Stimulated activated CD8-positive, alpha-beta memory T cell treated with anti-CD3 and anti-CD28 coated beads, Interleukin-2, amount 100 ng/mL, for 1 hour (primary cell): Measurements from ENCODE around the gene KCTD17.
A peak's percentile ranks its signal among the peaks of the same experiment; 100 is the strongest.

Source experiments
- DNase-seq, 2 donors: peaks; one replicate each; pipeline ENCODE4 v3.0.0-alpha.2; 2020; ENCODE audit warnings: low read depth in 2 of 2

The KCTD17 gene, protein sequence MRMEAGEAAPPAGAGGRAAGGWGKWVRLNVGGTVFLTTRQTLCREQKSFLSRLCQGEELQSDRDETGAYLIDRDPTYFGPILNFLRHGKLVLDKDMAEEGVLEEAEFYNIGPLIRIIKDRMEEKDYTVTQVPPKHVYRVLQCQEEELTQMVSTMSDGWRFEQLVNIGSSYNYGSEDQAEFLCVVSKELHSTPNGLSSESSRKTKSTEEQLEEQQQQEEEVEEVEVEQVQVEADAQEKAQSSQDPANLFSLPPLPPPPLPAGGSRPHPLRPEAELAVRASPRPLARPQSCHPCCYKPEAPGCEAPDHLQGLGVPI

DNA sequence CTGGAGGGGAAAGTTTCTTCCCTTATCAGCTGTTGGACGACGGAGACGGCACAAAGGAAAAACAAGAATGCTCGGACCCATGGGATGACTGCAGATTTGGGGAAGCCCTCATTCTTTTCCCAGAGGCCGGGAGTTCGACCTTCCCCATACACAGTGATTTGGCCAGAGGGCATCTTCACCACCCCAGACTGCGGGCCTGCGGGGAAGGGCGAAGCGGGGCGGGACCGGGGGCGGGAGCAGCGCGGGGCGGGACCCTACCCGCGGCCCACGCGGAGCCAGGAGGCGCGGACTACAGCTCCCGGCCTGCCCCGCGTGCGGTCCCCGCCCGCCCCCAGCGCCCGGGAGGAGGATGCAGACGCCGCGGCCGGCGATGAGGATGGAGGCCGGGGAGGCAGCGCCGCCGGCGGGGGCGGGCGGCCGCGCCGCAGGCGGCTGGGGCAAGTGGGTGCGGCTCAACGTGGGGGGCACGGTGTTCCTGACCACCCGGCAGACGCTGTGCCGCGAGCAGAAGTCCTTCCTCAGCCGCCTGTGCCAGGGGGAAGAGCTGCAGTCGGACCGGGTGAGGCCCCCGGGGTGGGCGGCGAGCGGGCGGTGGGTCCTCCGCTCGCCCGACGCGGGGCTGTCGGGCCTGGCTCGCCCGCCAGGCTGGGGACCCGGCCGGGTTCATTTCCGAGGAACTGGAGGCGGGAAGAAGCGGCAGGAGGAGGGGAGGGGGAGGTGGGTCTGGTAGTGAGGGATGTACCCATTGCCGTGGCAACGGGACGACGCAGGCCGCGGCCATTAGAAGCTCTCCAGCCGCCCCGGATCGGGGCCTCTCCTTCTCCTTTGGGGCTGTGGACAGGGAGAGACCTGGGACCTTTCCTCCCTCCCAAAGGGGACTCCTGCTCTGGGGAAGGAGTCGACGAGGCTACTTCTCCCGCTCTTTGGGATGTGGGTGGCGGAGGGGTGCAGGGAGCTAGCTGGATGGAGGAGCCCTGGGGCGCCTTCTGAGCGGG is at the start of gene KCTD17:
KCTD17 (plus strand) TSS at position 352 of the 995 bp plus-strand sequence; CDS start at position 371, 19 bp downstream.
- DNase-seq, result peak; percentile 42 to 59

DNA sequence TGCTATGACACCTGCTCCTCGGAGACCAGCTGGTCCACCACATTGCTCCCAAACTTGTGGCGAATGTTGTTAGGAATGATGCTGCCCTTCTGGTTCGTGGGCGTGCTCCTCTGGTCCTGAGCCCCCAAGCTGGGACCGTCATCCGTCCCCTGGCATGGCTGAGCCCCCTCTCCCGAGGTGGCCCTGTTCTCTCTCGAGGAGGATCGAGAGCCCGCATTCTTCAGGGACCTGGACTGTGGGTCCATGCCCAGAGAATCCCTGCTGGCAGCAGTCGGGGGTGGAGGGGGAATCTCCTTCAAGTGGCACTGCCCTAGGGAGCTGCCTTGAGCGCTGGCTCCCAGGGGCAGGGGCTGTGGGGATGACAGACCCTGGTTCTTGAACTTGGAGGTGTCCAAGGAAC is 49.7 kb upstream of the KCTD17 start:
- DNase-seq, result no peak

DNA sequence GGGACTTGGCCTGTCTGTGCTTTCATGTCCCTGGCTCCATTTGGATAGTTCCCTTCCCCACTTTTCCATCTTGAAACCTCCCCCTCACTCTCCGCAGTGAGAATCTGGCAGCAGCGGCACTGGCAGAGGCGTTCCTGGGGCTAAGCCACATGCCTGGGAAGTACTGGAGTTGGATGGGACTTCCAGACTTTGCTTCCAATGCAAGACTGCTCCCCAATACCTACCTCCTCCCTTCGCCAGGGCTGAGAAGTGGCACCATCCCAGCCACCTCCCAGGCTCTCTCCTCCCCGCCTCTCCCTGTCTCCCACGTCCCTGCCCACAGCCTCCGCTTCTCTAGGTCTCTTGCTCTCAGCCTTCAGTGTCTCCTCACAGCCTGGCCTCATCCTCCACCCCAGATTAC is 48.9 kb upstream of the KCTD17 start:
- no peak for DNase-seq

DNA sequence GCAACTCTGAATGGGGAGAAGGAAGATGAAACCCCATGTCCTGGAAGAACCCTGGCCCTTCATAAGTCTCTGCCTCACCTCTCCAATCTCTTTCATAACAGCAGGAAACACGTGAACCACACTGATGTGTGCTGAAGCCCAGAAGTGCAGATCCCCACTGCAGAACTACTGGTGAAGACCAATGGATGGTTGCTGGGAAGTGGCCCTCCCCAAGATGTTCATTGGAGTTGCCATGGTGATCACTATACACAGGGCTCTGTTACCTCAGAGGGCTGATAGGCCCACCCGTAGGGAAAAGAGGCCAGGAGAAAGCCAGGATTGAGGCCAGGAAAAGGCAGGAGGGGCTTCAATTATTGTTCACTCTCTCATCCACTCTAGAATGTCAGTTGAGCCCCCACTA is 43.9 kb upstream of the KCTD17 start:
- no peak for DNase-seq

DNA sequence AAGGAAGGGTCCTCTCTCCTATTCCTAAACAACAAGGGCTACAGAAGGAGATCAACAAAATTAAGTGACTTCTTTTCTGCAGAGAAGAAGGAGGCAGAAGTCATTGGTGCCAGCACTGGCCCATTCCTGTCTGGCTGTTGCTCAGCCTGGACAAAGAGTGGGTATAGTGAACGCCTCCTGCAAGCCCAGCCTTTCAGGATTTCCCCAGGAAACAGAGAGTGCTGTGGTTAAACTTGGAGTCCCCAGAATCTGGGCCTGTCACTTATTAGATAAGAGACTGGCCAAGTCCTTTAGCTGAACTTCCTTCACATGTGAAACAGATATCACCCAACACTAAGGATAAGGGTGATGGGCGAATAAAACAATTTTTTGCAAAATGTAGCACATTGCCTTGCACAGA is 43.2 kb upstream of the KCTD17 start:
- DNase-seq, result no peak

DNA sequence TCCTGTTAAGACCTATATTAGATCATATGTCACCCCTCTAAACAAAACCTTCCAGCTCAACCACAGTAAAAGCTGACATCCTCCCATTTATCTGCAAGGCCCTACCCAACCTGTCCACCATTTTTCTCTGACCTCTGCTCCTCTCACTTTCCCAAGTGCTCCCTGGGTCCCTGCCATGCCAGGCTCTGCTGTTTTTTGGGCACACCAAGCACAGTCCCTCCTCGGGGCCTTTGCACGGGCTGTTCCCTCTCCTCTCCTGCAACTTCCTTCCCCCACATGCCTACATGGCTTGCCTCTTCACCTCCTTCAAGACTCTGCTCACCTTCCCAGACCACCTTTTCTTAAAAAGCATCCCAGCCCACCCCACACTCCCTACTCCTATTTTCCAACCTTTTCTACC is 42.1 kb upstream of the KCTD17 start:
- no peak for DNase-seq

DNA sequence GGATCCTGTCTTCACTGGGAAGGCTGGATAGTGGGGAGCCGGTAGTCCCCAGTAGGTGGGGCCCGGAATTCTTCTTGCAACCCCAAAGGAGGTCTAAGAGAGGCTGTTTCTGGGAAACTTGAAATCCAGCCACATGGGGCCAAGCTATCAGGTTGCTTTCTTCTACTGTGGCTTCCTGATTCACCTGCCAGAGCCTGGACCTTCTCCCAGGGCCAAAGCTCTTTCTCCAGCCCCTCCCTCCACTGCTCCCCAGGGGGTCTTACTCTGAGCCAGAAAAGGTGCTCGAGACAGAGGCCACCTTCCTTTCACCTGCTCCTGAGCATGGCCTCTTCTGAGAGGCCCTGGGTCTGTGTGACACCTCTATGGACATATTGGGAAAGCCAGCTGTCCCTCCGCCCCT is 41.4 kb upstream of the KCTD17 start:
- no peak for DNase-seq

DNA sequence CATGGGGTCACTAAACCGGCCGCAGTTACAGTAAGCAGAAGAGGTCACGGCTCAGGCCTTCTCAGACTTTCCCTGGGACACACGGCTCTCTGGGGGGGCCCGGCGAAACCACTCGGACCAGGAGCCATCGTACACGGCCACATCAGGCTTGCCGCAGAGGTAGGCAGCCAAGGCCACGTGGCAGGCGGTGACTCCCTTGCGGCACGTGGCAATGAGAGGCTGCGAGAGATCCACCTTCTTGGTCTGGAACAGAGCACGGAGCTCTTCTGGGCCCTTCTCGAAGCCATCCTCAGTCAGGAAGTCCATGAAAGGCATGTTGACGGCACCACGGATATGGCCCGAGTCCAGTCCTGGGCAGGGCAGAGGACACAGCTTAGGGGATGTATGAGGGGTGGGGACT is 40.6 kb upstream of the KCTD17 start:
- DNase-seq, result no peak

DNA sequence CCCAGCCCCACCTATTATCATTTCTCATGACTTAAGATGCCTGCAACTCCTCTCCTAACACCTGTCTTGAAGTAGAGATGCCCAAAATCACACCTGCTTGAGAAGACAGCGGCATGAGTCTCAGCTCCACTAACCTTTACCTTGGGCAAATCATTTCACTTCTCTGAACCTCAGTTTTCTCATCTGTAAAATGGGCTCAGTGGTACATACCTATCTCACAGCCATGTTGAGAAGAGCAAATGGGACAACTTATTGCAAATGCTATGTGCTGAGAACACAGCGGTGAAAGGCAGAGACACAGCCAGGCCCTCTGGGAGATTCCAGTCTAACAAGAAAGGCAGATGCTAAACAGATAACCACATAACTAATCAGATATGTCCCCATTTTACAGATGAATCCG is 40.1 kb upstream of the KCTD17 start:
- no peak for DNase-seq

DNA sequence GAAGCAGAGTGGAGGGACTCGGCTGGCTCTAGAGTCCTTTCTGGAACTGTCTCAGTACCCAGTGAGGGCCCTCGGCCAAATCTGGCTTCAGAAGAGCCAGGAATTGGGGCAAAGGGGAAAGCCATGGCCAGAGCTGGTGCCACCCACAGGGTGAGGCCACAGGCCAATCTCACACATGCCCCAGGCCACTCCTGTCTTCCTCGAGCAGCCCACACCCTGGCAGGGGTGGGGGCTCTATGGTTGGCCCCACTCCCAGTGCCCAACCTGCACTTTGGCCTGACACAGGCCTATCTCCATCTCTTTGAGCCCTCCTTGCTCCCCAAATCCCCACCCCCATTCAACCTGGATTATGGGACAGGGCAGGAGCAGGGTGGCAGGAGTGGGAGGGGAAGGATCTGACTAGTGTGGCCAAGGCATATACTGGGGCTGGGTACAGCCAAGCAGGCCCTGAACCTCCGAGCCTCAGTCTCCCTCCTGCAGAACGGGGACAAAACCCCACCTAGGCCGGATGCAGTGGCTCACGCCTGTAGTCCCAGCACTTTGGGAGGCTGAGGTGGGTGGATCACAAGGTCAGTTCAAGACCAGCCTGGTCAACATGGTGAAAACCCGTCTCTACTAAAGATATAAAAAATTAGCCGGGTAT is 39.2 kb upstream of the KCTD17 start:
- DNase-seq, result no peak

DNA sequence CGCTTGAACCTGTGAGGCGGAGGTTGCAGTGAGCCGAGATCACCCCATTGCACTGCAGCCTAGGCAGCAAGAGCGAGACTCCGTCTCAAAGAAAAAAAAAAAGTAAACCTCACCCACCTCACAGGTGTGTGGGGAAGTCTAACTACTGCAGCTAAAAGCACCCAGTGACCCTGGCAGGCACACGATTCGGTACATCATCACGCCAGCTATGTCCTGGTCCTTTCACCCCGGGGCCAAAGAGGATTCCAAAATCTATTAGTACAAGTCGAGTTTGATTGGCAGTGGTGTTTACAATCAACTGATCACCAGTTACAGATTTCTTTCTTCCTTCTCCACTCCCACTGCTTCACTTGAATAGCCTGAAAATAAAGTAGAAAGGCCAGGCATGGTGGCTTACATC is 38.6 kb upstream of the KCTD17 start:
- DNase-seq, result no peak

DNA sequence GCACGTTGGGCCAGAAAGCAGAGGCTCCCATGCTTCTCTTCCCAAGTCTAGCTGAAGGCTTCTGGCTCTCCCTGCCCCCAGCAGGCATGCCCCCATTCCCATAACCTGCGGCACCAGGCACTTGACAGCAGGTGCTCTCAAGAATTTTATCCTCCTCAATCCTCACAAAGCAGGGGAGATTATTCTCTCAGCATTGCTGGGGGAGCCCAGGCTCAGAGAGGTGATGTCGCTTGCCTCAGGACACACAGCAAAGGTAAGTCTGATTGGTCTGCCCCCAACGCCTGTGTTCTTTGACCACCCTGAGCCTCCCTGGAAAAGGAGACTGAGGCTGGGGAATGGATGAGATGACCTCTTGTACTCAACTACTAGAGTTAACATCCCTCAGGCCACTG is 37.1 kb upstream of the KCTD17 start:
- no peak for DNase-seq

DNA sequence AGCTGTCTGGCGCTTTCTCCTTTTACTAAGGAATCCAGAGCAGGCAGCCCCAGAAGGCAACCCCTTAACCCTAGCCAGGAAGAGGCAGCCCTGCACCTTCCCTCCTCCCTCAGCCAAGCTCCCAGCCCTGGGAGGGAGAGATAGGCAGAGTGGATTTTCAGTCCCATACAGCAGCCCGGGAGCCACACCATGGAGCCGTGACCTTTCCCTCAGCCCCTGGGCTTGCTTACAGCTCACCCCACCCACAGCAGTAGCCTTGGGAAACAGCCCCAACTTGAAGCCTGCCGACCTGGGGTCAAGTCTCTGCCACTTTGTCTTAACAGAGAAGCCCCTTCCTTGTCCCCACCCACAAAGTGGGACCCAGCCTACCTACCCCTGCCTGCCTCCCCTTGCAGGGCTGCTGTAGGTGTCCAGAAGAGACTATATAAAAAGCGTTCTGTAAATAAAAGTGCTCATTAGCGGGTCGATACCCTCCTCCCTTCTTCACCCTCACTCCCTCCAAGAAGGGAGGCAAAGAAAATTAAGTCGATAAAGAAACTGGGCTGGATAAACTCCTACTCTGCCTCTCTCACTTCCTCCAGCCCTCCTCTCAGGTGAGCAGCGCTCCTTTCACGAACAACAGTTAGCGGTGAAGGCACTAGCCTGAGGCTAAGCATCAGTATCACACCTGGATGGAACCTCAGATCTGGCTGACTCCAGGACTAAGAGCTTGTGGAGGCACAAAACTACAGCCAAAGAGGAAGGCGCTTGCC is 36.5 kb upstream of the KCTD17 start:
- DNase-seq, result no peak

DNA sequence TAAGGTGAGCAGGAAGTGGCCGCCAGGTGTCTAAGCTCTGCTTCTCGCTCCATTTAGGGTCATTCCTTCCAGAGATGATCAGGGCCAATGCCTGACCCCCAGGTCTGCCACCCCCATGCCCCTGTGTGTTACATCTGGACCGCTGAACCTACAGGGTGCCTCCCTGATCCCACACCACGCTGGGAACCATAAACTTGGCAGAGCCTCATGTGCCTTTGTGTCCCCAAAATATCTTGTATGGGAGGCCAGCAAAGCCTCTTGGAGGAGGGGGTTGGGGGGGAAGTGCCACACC is 36.0 kb upstream of the KCTD17 start:
- DNase-seq, result no peak

DNA sequence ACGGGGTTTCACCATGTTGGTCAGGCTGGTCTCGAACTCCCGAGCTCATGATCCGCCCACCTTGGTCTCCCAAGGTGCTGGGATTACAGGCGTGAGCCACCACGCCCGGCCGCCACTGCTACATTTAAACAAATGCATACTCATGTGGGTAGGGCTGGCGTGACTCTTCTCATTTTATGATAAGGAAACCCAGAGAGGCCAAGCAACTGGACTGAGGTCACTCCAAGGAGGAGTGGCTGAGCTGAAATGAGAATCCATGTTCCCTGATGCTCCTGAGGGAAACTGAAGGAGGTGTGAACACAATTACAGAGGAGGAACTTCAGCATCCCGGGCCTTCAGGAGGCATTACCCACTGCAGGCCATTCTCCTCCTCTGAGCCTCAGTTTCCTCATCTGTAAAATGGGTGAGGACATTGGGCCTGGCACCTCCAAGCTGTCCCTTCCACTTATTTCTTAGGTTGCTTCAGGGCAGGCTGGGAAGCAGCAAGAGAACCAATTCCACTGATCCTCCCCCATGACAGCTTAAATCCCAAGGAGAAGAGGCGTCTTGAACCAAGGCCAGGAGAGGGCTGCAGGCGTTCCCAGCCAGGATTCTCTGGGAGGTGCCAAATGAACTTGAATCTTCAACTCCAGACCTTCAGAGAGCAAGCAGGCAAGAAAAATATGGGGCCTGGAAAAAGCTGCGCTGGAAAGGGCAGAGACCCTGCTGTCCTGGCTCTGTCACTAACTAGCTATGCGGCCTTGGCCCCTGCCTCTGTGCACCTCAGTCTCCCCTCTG is 35.2 kb upstream of the KCTD17 start:
- no peak for DNase-seq

DNA sequence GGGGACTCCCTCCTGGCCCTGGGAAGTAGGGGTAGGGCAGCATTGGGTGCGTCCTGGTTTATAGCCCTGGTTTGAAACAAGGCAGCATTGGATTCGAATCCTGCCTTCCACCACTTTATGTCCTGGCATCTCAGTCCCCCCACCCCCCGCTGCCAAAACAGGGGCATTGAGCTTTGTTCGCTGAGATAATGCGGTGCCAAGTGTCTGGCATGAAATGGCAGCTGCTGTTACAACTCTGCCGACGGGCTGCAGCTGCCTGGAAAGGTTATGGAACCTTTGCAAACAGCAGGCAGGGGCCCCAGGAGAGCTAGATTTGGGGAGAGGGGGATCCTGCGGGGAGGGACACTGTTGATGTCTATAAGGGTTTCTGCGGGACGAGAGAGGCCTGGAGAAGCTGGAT is 34.2 kb upstream of the KCTD17 start:
- no peak for DNase-seq

DNA sequence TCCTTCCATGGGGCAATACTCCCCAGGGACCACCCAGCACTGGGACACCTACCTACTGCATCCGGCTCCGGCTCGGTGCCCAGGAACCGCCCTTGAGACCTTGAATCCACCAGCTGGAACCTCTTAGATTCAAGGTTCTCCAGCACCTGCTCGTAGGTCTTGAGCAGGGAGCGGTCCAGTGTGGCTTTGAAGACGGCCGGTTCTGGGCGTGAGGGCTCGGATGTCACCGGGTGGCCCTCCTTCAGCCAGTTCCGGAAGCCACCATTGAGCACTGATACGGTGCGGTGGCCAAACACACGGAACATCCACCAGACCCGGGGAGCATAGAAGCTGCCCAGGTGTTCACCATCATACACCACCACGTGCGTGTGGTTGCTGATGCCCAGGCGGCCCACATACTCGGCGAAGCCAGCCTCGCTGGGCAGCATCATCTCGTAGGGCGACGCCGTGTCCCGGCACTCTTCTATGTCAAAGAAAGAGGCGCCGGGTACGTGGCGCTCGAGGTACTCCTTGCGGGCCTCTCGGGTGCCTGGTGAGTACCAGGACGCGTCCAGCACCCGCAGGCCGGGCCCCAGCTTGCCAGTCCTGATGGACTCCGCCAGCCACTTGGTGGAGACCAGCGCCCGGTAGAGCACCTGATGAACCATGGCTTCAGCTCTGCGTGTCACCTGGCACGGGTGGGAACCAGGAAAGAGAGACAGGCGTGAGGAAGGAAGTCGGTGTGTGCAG is 33.3 kb upstream of the KCTD17 start:
- no peak for DNase-seq

DNA sequence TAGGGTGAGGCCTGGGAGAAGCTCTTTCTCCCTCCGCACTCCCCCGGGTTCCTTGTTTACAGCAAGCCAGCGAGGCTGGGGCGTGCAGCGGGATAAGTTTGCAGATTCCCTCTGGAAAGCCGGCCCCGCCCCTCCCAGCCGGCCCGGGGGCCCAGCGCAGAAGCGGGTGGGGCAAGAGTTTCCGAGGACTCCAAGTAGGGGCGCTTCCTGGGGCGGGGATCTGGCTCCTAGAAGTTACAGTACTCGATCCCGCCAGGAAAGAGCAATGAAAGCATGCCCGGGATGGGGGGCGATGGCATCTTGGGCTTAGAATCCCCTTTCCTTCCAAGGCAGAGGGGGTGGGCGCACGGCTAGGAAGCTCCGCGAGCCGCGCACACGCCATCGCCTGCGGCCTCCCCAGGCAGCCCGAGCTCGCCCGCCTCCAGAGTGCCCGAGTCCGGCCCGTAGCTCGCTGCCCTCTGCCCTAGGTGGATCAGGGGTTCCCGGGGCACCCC is 32.7 kb upstream of the KCTD17 start:
- DNase-seq, result no peak

DNA sequence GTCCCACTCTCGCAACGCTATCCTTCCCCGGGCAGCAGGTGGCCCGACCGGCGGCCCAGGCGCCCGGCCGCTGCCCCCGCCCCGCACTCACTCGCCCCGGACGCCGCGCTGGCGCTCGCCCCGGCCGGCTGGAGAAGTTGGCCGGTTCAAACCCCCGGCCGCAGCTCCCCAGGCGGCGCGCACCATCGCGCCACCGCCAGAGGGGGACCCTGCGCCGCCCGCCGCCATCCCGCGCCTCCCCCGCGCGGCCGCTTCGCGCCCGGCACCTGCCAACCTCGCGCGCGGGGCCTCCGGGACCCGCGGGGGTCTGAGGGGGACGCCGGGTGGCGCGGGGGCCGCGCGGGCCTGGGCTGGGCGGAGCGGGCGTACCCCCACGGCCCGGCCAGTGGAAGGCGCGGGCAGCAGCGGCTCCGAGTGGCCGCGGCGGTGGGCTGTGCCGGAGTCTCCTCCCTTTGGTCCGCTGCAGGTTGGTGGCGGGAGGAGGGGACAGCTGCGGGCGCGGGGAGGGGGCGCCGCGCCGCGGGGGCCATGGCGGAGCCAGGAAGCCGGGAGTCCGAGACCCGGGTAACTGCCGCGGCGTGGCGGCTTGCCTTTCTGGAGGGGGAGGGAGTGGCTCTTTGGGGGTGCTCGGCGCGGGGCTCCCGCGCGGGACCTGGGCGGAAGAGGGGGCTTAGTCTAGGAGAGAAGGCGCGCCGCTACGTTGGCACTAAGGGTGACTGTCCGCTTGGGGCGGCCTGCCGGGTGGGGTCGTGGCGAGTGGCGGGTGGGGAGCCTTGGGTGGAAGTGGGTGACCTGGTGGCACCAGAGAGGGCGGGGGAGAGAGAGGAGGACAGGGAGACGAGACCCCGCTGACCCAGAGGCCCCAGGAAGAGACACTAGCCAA is 32.0 kb upstream of the KCTD17 start, which contains the start of the genes MPST and TST:
MPST (plus strand) TSS at position 434 of the 883 bp plus-strand sequence; CDS start at position 529, 95 bp downstream.
TST (minus strand) TSS at position 139 of the 883 bp plus-strand sequence. CDS start 715 bp downstream, outside the sequence.
- DNase-seq, result peak in 1 of 2 donors; percentile 4
